ENCODE data around the gene ANKMY1. TPM values are rescaled to one million over a fixed set of nuclear protein-coding genes. Genes with fewer than 3 reads are reported as not detected.

ANKMY1 gene
- total and polyA plus RNA-seq, 2 donors (not counting 1 experiment from before 2014, with no cell fraction given) = 51.7 to 72.1 TPM

GRCh38 chr2:240572141-240573031, 14.6 kb upstream of the ANKMY1 start:
- Histone ChIP-seq H3K9me3 (ENCODE audit: control extremely low read depth in 1 of 3, control insufficient read depth in 2 of 3, insufficient read depth in 1 of 3, low read length in 2 of 3) (no peaks in the 10 kb centered on the region), H3K4me3 (ENCODE audit: control extremely low read depth in 1 of 5, extremely low read depth in 1 of 5, insufficient read depth in 1 of 5, low read depth in 2 of 5, low read length in 4 of 5) (no peak overlapping the region), H4K20me1 (ENCODE audit: control insufficient read depth, insufficient read depth, low read length, poor library complexity, severe bottlenecking) (peaks cover 84% of the 10 kb centered on the region), H3K27me3 (replicated peaks in 1 of 4; ENCODE audit: control extremely low read depth in 1 of 4, control insufficient read depth in 3 of 4, insufficient read depth in 4 of 4, low read length in 3 of 4) (no peaks in the 10 kb centered on the region), H3K79me2 (ENCODE audit: control insufficient read depth, insufficient read depth, low read length) (peaks cover 69% of the 10 kb centered on the region), H3K4me1 (ENCODE audit: control insufficient read depth in 2 of 2, insufficient read depth in 2 of 2, low read length in 2 of 2) (peaks cover 28% of the 10 kb centered on the region in 2 donors), H3K27ac (ENCODE audit: low read length in 2 of 2) (no peak overlapping the region), H3K36me3 (replicated peaks in 1 of 2; ENCODE audit: control extremely low read depth in 1 of 2, control insufficient read depth in 1 of 2, extremely low read depth in 1 of 2, insufficient read depth in 2 of 2, low read length in 1 of 2) (peaks cover 0 to 48% of the 10 kb centered on the region in 2 experiments), H3K9ac (ENCODE audit: low read length) (no peak overlapping the region), H2AFZ (ENCODE audit: insufficient read depth, low read depth, low read length, poor library complexity, severe bottlenecking) (no peak overlapping the region), H3K4me2 (replicated peaks; ENCODE audit: low read depth, low read length, poor library complexity, severe bottlenecking) (no peak overlapping the region)
- 97% methylated on average over 29 of the region's 30 CpGs for WGBS (ENCODE audit: insufficient coverage)
- Mint-ChIP-seq H3K4me1 (peaks cover 31% of the 10 kb centered on the region), H3K9me3 (ENCODE audit: insufficient read depth) (no peaks in the 10 kb centered on the region), H3K27me3 (no peaks in the 10 kb centered on the region), H3K27ac (no peak overlapping the region), H3K4me3 (no peak overlapping the region)
- intact Hi-C loops (cut with micrococcal nuclease) = no loop called here
- POLR2A ChIA-PET = no interaction called here
- ATAC-seq (ENCODE audit: low read depth) (no peak), DNase-seq (no peak)
- TF ChIP-seq CTCF (IDR thresholded peaks at IDR 0.05) (no peak), EZH2 (IDR thresholded peaks at IDR 0.05; ENCODE audit: borderline replicate concordance, insufficient read depth, low read depth, low read length, poor library complexity, severe bottlenecking) (no peak)
- CTCF ChIA-PET = no interaction called here

- POLR2A ChIA-PET = no interaction called here
- Histone ChIP-seq H3K9ac (ENCODE audit: low read length) (no peak overlapping the region), H3K27me3 (replicated peaks in 1 of 4; ENCODE audit: control extremely low read depth in 1 of 4, control insufficient read depth in 3 of 4, insufficient read depth in 4 of 4, low read length in 3 of 4) (no peaks in the 10 kb centered on the region), H3K79me2 (ENCODE audit: control insufficient read depth, insufficient read depth, low read length) (peaks cover 63% of the 10 kb centered on the region), H3K4me1 (ENCODE audit: control insufficient read depth in 2 of 2, insufficient read depth in 2 of 2, low read length in 2 of 2) (peaks cover 37 to 38% of the 10 kb centered on the region in 2 donors), H3K36me3 (replicated peaks in 1 of 2; ENCODE audit: control extremely low read depth in 1 of 2, control insufficient read depth in 1 of 2, extremely low read depth in 1 of 2, insufficient read depth in 2 of 2, low read length in 1 of 2) (peaks cover 0 to 38% of the 10 kb centered on the region in 2 experiments), H3K4me2 (replicated peaks; ENCODE audit: low read depth, low read length, poor library complexity, severe bottlenecking) (peak overlapping the region; percentile 98), H3K27ac (ENCODE audit: low read length in 2 of 2) (no peak overlapping the region), H4K20me1 (ENCODE audit: control insufficient read depth, insufficient read depth, low read length, poor library complexity, severe bottlenecking) (peaks cover 83% of the 10 kb centered on the region), H3K4me3 (ENCODE audit: control extremely low read depth in 1 of 5, extremely low read depth in 1 of 5, insufficient read depth in 1 of 5, low read depth in 2 of 5, low read length in 4 of 5) (no peak overlapping the region), H3K9me3 (ENCODE audit: control extremely low read depth in 1 of 3, control insufficient read depth in 2 of 3, insufficient read depth in 1 of 3, low read length in 2 of 3) (no peaks in the 10 kb centered on the region), H2AFZ (ENCODE audit: insufficient read depth, low read depth, low read length, poor library complexity, severe bottlenecking) (no peak overlapping the region)
- Mint-ChIP-seq H3K27me3 (no peaks in the 10 kb centered on the region), H3K4me3 (peak overlapping the region; percentile 23), H3K27ac (no peak overlapping the region), H3K4me1 (peaks cover 40% of the 10 kb centered on the region), H3K9me3 (ENCODE audit: insufficient read depth) (no peaks in the 10 kb centered on the region)
- TF ChIP-seq CTCF (IDR thresholded peaks at IDR 0.05) (no peak), EZH2 (IDR thresholded peaks at IDR 0.05; ENCODE audit: borderline replicate concordance, insufficient read depth, low read depth, low read length, poor library complexity, severe bottlenecking) (no peak)
- WGBS (ENCODE audit: insufficient coverage) = 98% methylated on average over 18 of the region's 18 CpGs
- CTCF ChIA-PET = no interaction called here
- DNase-seq = no peak
- intact Hi-C loops (cut with micrococcal nuclease) = no loop called here
- ATAC-seq (ENCODE audit: low read depth) = no peak
These were observed 13.7 kb upstream of the ANKMY1 start for GRCh38 chr2:240571314-240571973.
